Mucosa of descending colon (tissue), 3 donors: ENCODE data around the gene SLC35A1. TPM values are rescaled to one million over a fixed set of nuclear protein-coding genes. Genes with fewer than 3 reads are reported as not detected.

ENCODE experiments used
- ATAC-seq: fragments of 200-7000 bp; cut with Tn5 transposase; one replicate; pipeline ENCODE4 v1.9.1; 2020; ENCODE audit warnings: mild to moderate bottlenecking, moderate library complexity
- DNase-seq, 3 donors: peaks; one replicate each; pipeline ENCODE4 v3.0.0-alpha.2; 2020
- H3K36me3 ChIP-seq: fragments of 200-600 bp; one replicate; pipeline ENCODE4 v1.8.0; 2021; ENCODE audit warnings: low read depth, mild to moderate bottlenecking
- H3K4me1 ChIP-seq: fragments of 200-600 bp; one replicate; pipeline ENCODE4 v1.8.0; 2021; ENCODE audit warnings: low read depth, mild to moderate bottlenecking
- H3K4me3 ChIP-seq: fragments of 200-600 bp; one replicate; pipeline ENCODE4 v1.8.0; 2021; ENCODE audit warnings: mild to moderate bottlenecking
- H3K9me3 ChIP-seq: fragments of 200-600 bp; one replicate; pipeline ENCODE4 v1.8.0; 2021; ENCODE audit warnings: mild to moderate bottlenecking
- CTCF ChIP-seq: fragments of 200-600 bp; IDR thresholded peaks from one replicate; pipeline ENCODE4 v1.8.0; 2022; ENCODE audit warnings: antibody characterized with exemption, mild to moderate bottlenecking
- intact Hi-C, 2 donors: fragments of 100-400 bp; cut with DNase I in 1 of 2; cut with micrococcal nuclease in 1 of 2; formaldehyde crosslinking; loops; one replicate each; pipeline versions ENCODE4 v1.11.0 to v1.11.1; 2022; cut with DNase I, micrococcal nuclease
- long read RNA-seq, 2 donors: library from polyadenylated mRNA; unstranded; transcript quantifications; one replicate each; pipeline ENCODE4 v2.0.0, GENCODE V29; 2019 to 2021
- total RNA-seq, 3 donors: library from RNA; stranded (reverse); fragmentation: NEBNext Ultra II Directional in 2 of 3; extraction: Animal tissue kit (Norgen Biotek cat#: 25700) in 2 of 3; gene quantifications; one replicate each; pipeline versions ENCODE4 v1.2.1 to v1.2.4, GENCODE V29; 2021 to 2023
- donor health status: DM: no; HTN: no; CAD: no; lungs with moderate emphysema.
- donor health status: DM: no; HTN: no; CAD: no.
- donor health status: DM: no; HTN: yes; CAD: no.

The SLC35A1 gene
- 10 to 100 TPM; 27.5 to 52.0 (median 31.5) TPM for total RNA-seq
- long read RNA-seq, donor 1, transcript SLC35A1-201 (8 exons, 1,851 nt) = major isoform, 27 of 36 reads
- long read RNA-seq, donor 1, partial matches to known transcripts = 0 of 36 reads
- long read RNA-seq, donor 1, other reads (novel, unspliced or antisense) = 9 of 36 reads
- long read RNA-seq, donor 2, transcript SLC35A1-201 (8 exons, 1,851 nt) = major isoform, 14 of 20 reads
- long read RNA-seq, donor 2, partial matches to known transcripts = 4 of 20 reads
- long read RNA-seq, donor 2, other reads (novel, unspliced or antisense) = 2 of 20 reads

- H3K4me1 ChIP-seq = peaks cover 9% of the 10 kb centered on the region
- intact Hi-C loops = no loop called here
- H3K4me3 ChIP-seq = peak within 1 kb of the TSS; percentile 60
- DNase-seq (peak; percentile 89 to 92 (median 90)), ATAC-seq (peak; percentile 97)
- H3K9me3 ChIP-seq = no peaks in the 10 kb centered on the region
- peak; percentile 11 for TF ChIP-seq CTCF
- no peaks in the 10 kb centered on the region for H3K36me3 ChIP-seq
Observed at GRCh38 chr6:87472525-87473418, at the start of gene SLC35A1. SLC35A1 (plus strand) TSS chr6:87472974; CDS start chr6:87473004, 30 bp downstream.

GRCh38 chr6:87426789-87427188 is 46.0 kb upstream of the SLC35A1 start:
- Histone ChIP-seq H3K9me3 (no peaks in the 10 kb centered on the region), H3K4me1 (no peaks in the 10 kb centered on the region), H3K4me3 (no peak overlapping the region), H3K36me3 (no peaks in the 10 kb centered on the region)
- ATAC-seq (no peak), DNase-seq (no peak)
- TF ChIP-seq CTCF = no peak
- intact Hi-C loops = no loop called here

GRCh38 chr6:87430499-87430898 is 42.3 kb upstream of the SLC35A1 start:
- Histone ChIP-seq H3K9me3 (no peaks in the 10 kb centered on the region), H3K36me3 (no peaks in the 10 kb centered on the region), H3K4me3 (no peak overlapping the region), H3K4me1 (no peaks in the 10 kb centered on the region)
- DNase-seq (no peak), ATAC-seq (no peak)
- TF ChIP-seq CTCF = no peak
- intact Hi-C loops = no loop called here

- intact Hi-C loops = no loop called here
- ATAC-seq = no peak
Observed at GRCh38 chr6:87431263-87431662, 41.5 kb upstream of the SLC35A1 start.

GRCh38 chr6:87436435-87436834 is 36.3 kb upstream of the SLC35A1 start:
- intact Hi-C loops = no loop called here

More at GRCh38 chr6:87431263-87431662, 41.5 kb upstream of the SLC35A1 start:
- DNase-seq = no peak
- H3K36me3 ChIP-seq = no peaks in the 10 kb centered on the region
- H3K4me1 ChIP-seq = no peaks in the 10 kb centered on the region
- no peak overlapping the region for H3K4me3 ChIP-seq
- no peak for TF ChIP-seq CTCF
- H3K9me3 ChIP-seq = no peaks in the 10 kb centered on the region

More at GRCh38 chr6:87436435-87436834, 36.3 kb upstream of the SLC35A1 start:
- H3K4me1 ChIP-seq = no peaks in the 10 kb centered on the region
- no peak overlapping the region for H3K4me3 ChIP-seq
- ATAC-seq (peak; percentile 65), DNase-seq (peak in 2 of 3 donors; percentile 27 to 76)
- TF ChIP-seq CTCF = no peak
- H3K36me3 ChIP-seq = no peaks in the 10 kb centered on the region
- no peaks in the 10 kb centered on the region for H3K9me3 ChIP-seq
